ENCODE data around the gene GNMT.
"Not testable (repeated sequence)": the region's sequence is repeated elsewhere in the genome, so short reads cannot be mapped to it uniquely, and the experiment has no call there.

The GNMT gene

DNA sequence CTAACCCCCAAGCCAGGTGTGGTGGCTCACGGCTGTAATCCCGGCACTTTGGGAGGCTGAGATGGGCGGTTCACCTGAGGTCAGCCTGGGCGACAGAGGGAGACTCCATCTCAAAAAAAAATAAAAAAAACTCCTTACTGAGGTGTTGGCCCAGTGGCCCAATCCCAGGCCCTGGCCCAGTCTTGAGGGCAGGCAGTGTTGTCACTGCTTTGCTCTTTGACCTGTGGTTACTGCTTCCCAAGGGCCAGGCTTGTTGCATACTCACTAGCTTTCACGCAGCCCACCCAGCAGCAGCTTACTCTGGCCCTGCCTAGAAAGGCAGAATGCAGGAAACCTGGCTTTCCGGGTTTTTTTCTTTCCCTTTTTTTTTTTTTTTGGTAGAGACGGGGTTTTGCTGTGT is 18.1 kb upstream of the GNMT start:
- DNase-seq, result no peak

GRCh38 chr6:42947950-42948349 is 12.6 kb upstream of the GNMT start:
- no peak for DNase-seq

DNA sequence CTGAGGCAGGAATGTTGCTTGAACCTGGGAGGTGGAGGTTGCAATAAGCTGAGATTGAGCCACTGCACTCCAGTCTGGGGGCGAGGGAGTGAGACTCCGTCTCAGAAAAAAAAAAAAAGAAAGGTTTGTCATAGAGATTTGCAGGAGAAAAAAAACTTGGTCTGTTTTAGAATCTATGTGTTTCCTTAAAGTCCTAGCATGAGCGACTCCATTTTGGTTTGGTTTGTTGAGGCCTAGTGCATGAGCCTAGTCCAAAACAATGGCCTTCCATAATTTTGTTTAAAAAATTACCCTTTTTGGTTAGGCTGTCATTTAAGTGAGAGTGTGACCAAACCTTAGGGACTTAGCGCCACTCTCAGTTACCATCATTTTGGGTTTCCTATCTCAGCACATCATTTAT is 8.2 kb upstream of the GNMT start:
- no peak for DNase-seq

GRCh38 chr6:42954405-42954804 is 6.1 kb upstream of the GNMT start:
- DNase-seq, result not testable (repeated sequence)

DNA sequence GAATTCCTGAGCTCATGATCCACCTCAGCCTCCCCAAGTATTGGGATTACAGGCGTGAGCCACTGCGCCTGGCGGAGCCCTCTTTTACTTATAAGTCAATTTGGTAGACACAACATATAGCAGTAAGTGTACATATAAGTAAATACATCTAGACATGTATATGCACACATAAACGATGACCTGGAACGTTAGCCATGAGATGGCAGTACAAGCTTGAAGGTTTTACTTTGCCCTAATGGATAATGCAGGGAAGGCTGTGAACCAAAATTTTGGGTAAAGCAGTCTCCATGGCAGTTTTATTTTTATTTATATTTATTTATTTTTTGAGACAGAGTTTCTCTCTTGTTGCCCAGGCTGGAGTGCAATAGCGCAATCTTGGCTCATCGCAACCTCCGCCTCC is 2.4 kb upstream of the GNMT start:
- DNase-seq, result no peak

DNA sequence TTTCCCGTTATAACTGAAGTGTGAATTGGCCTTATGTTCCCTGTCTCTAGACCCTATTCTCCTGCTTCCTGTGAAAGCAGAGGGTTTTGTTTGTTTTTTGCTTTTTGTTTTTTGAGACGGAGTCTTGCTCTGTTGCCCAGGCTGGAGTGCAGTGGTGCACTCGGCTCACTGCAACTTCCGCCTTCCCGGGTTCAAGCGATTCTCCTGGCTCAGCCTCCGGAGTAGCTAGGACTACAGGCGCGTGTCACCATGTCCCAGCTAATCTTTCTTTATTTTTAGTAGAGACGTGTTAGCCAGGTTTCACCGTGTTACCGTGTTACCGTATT is 674 bp upstream of the GNMT start:
- DNase-seq, result no peak

DNA sequence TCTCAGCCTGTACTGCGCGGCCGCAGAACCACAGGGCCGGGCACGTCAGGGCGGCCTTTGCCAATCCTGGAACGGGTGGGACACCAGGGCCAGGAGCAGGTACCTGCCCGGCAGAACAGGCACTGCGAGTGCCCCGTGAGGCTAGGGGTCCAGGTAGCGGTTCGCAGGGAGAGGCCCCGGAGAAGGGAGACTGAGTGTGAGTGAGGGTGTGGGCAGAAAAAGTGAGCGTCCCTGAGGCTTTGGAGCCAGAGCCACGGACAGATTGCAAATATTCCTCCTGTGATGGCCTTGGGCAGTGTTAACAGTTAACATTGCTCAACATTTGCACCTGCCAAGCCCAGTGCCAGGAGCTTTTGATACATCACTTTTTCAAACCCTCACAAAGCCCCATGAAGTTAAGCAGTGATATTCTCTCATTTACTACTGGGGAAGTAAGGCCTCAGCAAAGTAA is 491 bp downstream of the GNMT start:
- no peak for DNase-seq

- DNase-seq, result no peak
Measured at GRCh38 chr6:42962096-42962495, 1.5 kb downstream of the GNMT start.

DNA sequence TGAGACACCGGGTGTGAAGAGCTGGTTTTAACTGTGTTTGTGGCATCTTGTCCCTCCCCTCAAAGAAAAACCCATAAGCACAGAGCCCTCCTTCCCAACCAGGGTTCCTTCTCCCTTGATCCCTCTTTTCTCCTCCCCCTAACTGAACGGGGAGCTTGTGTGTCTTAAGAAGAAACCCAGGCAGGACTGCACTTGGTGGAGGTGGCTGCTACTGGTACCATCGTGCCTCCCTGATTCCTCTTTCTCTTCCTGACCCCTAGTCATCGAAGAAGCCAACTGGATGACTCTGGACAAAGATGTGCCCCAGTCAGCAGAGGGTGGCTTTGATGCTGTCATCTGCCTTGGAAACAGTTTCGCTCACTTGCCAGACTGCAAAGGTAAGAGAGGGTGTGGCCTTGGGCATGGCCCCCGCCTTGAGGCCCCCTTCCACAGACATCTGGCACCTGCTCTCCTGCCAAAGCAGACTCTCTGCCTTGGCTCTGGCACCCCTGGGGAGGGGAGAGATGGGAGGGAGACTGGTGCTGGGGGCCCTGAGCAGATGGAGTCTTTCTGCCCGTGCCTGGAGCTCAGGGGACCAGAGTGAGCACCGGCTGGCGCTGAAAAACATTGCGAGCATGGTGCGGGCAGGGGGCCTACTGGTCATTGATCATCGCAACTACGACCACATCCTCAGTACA is 2.1 kb downstream of the GNMT start:
- no peak for DNase-seq

DNA sequence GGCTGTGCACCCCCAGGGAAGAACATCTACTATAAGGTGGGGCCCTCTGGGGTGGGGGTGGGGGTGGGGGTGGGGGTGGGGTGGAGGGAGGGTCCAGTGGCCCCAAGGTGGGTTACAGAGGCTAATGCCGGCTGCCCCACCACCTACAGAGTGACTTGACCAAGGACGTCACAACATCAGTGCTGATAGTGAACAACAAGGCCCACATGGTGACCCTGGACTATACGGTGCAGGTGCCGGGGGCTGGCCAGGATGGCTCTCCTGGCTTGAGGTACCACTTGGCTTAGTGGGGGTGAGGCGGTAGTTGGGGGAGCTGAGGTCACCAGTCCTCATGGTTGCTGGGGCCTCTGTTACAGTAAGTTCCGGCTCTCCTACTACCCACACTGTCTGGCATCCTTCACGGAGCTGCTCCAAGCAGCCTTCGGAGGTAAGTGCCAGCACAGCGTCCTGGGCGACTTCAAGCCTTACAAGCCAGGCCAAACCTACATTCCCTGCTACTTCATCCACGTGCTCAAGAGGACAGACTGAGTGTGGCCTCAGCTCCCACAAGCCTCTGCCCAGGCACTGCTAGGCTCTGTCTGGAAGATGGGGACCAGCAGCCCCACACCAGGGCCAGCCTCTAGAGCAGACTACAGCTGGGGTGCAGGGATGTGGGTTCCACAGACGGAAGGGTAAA is 2.8 kb downstream of the GNMT start:
- no peak for DNase-seq

DNA sequence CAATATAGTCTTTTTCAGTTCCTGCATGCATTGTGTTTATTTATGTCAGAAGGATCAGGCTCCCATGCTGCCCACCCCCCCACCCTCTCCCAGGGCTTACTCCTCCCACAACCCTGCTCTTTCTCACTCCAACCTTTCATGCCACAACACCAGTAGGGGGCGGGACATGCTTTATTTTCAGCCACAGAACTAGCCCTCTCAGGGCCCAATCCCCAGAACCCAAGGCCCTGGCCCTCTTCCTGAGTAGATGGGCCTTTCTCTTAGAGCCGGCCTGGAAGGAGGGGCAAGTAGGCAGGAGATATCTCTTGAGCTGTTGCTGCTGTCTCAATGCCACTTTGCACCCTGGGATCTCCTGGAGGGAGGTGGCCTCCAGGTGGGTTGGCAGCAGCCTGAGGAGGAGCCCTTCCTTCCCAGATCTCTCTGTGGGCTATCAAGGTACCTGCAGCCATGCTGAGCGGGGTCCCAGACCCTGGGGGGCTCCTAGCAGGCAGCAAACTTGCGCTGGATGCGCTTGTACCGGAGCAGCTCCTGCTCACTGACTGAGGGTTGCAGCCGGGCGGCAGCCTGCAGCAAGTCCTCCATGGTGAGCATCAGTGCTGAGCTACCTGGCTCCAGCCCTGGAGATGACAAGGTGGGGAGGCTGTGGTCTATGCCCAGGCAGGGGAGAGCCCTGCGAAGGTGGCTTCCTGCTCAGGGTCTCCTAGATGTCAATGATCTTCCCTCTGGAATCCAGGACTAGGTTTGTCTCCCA is 3.5 kb downstream of the GNMT start:
- DNase-seq, result no peak

GRCh38 chr6:42966571-42966970 is 6.0 kb downstream of the GNMT start:
- DNase-seq, result no peak

DNA sequence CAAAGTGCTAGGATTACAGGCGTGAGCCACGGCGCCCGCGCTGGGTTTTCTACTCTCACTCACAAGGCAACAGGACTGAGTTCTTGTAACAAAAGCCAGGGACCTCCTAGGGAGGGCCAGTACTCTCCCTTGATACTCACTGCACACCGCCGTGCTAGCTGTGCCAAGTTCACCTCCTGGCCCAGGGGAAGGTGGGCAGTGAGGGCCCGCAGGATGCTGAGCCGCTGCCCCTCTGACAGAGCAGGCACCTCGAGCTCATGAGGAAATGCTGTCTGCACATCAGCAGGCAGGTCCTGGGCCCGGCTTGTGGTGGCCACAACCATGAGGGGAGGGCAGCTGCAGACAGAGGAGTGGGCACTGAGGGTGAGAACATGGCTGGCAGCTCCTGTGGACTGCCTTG is 6.7 kb downstream of the GNMT start:
- DNase-seq, result no peak

DNA sequence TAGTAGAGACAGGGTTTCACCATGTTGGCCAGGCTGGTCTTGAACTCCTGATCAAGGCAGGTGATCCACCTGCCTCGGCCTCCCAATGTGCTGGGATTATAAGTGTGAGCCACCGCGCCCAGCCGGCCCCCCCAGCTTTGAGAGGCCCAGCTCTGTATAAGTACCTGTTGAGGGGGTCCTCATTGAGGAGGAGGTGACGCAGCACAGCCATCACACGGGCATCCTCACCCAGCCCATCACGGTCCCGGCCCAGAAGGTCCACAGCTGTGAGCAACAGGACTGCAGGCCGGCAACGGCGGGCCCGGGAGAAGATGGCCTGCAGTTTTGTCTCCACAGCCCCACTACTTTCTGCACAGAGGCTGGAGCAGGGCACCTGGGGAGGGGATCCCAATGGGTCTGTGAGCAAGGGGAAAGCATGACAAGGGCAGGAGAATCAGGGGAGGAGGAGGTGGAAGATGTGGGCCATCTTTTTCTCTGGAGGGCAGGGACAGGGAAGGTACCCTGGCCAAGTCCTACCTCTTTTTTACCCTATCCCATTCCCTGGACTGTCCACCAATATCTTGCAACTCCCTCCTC is 7.7 kb downstream of the GNMT start:
- DNase-seq, result no peak

DNA sequence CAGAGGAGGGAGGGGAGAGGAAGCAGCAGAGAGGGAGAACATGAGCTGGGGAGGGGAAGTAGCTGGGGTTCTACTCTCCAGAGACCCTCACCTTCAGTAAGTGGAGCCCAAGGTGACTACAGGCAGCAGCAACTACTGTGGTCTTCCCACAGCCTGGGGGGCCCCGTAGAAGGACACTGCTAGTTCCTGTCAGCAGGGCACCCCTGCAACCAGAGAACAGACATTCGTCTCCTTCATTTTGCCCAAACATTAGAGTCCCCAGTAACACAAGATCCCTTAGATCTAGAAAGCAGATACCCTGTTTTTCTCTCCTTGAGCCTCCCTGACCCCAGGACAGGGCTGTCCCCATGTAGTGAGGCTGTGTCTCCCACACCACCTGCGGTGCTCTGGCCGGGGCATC is 8.2 kb downstream of the GNMT start:
- no peak for DNase-seq

DNA sequence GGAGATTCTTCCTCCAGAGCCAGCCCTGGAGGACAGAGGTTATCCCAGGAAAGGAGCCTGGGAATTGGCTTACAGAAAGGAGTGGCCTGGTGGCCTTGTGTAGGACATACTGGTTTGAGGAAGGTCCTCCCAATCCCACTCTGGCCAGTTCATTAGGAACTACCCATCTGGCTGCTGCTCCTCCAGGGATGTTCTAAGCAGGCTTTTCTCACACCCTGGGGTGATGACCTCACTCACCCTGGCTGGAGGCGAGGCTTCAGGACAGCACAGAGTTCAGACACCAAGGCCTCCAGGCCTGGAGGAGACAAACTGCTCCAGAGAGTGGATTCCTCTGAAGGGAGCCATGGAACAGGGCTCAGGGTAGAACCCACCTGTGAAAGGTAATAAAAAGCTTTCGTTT is 8.9 kb downstream of the GNMT start:
- DNase-seq, result no peak

DNA sequence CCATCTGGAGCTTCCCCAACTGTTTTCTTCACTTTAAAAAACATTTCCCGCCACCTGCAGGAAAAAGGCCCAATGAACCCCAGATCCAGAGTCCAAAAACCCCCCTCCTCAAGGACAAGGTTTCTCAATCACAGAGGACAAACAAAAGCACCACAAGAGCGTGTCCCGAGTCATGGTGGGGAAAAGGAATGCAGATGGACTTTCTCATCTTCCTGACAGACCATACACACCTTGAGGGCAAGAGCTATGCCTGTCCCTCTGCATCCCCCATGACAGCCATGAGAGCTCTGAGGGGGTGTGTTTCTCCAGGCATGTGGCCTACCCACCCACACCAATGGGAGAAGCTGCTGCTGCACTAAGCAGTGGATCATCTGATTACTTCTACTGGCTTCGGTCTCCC is 9.4 kb downstream of the GNMT start:
- no peak for DNase-seq

GRCh38 chr6:42970871-42971612 is 10.5 kb downstream of the GNMT start:
- no peak for DNase-seq

DNA sequence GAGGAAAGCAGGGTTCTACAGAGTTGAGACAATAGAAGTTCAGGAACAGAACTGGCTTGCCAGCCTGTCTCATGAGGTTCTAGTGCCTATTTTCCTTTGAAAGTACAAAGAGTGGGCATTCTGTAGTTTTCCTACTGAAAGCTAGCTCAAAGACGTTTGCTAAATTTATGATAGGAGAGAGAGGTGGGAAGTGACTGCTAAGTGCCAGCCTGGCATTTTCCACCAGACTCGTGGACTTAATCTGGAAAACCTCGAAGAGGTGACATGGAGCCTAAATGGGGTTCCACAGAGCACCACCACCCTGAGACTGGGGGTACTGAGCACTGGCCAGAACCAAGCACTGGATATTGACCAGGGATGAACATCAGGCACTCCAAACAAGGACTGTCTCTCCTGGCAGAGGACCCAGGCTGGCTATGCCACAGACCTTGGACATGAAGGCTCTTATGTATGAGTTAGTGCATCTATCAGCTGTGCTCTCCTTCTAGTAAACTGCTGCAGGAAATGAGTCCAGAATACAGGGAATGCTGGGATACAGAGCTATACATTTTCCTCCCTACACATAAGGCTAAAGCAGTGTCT is 11.3 kb downstream of the GNMT start:
- DNase-seq, result no peak

- no peak for DNase-seq
Measured at GRCh38 chr6:42973926-42974325, 13.4 kb downstream of the GNMT start.

DNA sequence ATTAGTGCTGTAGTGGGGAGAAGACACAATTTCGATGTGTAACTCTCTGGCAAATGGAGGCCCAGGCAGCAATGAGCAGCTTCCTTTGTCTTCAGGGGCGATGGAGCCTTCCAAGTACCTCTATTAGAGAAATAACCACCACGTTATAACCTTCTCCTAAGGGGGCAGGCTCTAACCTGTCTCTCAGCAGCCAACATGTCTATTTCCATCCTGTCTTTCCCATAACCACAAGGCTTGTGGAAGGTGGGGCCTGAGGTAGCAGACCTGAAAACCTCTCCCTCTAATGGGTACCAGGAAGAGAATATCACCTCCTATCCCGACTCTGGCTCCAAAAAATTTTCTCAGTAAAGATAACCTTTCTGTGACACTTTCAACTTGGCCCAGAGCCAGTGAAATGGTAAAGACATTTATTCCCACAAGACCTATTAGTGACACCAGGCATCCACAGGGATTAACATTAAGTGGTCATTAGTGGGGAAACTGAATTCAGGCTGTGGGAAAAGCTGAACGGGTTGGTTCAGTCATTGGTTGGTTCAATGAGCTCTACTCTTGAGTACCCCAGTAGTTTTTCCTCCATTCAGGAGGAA is 14.5 kb downstream of the GNMT start:
- DNase-seq, result no peak

GRCh38 chr6:42978487-42978838 is 17.9 kb downstream of the GNMT start:
- no peak for DNase-seq
